CD4-positive, alpha-beta T cell treated with Interleukin-6 at 100 ng/mL for 8 hours (primary cell): Measurements from ENCODE around the gene TUBG2.
"Not testable (repeated sequence)": the region's sequence is repeated elsewhere in the genome, so short reads cannot be mapped to it uniquely, and the experiment has no call there.

Experiments used
- DNase-seq: peaks from one replicate; pipeline ENCODE4 v3.0.0-alpha.2; 2020; ENCODE audit warnings: mixed read lengths, low spot score

Gene TUBG2

GRCh38 chr17:42655528-42655927 is 3.6 kb upstream of the TUBG2 start:
- DNase-seq, result no peak

- no peak for DNase-seq
These were observed 1.1 kb upstream of the TUBG2 start for GRCh38 chr17:42657824-42658588.

- DNase-seq, result not testable (repeated sequence)
These were observed 819 bp downstream of the TUBG2 start for GRCh38 chr17:42659932-42660274.

GRCh38 chr17:42660692-42661345 is 1.7 kb downstream of the TUBG2 start:
- DNase-seq, result no peak

- DNase-seq, result no peak
These were observed 6.5 kb downstream of the TUBG2 start for GRCh38 chr17:42665581-42666001.

DNA sequence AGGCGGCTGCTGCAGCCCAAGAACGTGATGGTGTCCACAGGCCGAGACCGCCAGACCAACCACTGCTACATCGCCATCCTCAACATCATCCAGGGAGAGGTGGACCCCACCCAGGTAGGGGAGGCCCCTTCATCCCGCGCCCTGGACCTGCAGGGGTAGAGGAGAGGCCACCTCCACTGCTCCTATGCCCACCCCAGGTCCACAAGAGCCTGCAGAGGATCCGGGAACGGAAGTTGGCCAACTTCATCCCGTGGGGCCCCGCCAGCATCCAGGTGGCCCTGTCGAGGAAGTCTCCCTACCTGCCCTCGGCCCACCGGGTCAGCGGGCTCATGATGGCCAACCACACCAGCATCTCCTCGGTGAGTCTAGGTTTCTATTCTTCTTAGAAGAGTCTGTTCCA is 7.0 kb downstream of the TUBG2 start:
- not testable (repeated sequence) for DNase-seq

DNA sequence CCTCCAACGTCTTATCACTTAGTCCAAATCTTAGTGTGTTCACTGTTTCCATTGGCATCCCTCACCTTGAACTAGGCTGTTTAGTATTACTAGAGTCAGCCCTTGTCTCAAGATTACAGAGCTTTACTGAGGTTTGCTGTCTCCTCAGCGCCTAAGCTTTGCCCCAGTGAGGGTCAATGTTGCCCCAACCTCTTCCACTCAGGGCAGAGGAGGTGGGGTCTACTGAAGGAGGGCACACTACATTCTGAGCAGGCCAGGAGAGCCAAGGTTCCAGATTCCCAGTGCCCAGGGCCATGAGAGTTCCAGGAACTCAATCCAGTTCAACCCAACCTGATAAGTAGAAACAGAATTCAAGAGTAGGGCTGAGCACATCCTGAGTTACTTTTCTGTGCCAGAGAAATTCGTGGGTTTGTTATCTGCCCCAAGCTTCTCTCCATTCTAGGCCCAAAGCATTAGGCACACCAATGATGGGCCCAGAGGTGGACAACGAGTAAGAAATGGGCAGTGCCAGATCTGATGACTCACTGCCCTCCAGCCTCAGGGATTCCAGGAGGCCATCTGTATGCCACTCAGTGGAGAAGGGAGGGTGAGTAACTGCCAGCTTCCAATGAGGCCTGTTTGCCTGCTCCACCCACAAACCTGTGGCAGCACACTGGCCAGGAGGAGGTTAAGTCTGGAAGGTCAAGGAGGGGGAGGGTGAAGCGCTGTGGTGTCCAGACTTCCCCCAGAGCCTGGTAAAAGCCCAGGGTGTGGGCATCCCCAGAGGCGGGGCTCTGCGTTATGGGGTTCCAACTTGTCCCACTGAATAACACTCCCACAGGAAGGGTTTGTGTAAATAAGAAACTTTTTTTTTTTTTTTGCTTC is 8.2 kb downstream of the TUBG2 start:
- DNase-seq, result no peak

GRCh38 chr17:42669705-42669976 is 10.6 kb downstream of the TUBG2 start:
- DNase-seq, result no peak

DNA sequence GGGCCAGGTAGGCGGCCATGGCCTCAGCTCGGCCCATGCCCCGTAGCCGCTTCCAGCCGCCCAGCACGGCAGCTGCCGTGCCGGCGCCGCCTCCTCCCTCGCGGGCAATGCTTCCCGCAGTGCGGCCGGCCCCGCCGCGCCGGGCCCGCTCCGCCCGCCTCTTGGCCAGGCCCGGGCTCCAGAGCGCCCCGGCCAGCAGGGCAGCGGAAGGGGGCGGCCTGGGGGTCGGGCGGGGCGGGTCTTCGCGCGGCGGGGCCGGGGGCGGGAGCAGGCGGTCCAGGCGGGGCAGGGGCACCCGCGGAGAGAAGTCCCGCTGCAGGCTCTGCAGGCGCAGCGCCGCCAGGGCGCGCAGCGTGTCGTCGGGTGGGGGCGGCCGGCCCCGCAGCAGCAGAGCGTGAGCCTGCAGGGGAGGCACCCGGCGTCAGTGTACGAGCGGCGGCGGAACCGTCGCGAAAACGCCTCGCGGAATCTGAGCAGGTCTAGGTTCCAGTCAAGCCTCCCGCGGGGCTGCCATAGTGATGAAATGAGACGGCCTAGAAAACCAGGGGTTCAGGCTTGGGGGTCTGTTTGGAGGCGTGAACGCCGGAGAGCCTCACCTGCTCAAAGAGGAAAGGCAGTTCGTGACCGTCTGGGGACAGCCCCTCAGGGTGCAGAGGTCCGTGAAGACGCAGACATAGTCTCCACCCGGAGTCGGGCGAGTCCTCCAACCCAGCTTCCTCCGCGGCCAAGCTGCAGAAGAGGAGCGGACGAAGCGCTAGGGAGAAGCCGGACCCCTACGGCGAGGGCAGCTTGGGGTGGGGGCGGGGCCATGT is 11.1 kb downstream of the TUBG2 start:
- peak; percentile 38 for DNase-seq

DNA sequence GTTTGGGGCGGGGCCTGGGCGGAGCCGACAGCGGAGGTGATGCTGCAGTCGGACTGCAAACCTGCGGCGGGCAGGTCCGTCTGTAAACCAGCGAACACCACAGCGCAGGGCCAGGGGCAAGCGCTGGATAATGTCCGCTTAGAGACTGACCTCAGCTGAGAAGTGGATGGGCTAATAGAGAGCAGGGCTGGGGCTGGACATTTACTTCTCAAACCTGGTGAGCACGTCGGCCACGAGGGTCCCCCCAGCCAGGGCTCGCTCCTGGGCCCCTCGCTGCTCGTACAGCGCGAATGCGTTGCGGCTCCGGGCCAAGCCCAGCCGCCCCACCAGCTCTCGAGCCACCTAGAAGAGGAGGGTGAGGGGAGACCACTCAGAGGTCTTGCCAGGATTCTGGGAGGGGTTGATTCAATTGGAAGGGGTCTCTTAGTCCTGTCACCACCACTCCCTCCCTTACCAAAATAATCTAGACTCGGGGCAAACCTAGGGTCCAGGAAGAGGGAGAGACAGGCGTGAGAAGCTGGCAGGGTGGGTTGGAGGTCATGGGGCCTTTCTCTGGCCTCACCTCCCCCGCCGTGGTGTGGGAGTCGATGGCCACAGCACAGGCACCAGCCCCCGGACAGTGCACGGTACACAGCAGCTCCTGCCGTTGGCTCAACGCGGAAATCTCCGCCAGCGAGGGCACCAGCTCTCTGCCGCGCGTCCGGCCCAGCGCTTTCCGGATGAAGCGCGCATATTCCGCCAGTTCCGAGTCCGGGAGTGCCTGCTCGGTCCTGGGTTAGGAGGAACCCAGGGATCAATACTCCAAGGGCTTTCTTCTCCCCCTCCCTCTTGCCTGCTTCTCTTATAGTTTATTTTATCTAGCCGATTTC is 11.9 kb downstream of the TUBG2 start:
- DNase-seq, result no peak

- DNase-seq, result no peak
These were observed 13.0 kb downstream of the TUBG2 start for GRCh38 chr17:42672038-42672437.

DNA sequence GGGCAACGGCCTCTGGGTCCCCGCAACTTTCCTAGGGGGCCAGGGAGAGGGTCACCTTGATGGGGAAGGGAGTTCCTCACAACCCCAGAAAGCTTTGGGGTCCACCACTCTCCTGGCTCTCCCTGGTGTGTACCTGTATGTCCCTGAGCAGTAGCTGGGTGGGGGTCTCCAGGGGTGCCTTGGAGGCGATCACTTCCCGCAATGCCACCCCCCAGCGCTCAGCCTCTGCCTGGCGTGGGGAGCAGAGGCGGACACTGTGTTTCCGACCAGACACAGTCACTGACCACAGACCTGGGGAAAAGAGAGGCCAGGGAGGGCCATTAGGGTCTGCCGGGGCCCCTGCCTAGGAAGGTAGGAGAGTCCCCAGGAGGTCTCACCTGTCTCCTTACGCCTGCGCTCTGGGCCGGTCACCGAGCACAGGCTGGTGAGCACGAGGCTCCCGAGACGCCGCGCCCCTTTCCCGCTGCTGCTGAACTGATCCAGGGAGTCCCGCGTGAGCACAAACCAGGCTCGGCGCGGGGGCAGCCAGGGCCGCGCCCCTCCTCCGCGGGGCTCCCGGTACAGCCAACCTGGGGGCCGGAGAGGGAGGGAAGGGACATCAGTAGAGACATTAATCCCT is 14.3 kb downstream of the TUBG2 start:
- DNase-seq, result no peak

DNA sequence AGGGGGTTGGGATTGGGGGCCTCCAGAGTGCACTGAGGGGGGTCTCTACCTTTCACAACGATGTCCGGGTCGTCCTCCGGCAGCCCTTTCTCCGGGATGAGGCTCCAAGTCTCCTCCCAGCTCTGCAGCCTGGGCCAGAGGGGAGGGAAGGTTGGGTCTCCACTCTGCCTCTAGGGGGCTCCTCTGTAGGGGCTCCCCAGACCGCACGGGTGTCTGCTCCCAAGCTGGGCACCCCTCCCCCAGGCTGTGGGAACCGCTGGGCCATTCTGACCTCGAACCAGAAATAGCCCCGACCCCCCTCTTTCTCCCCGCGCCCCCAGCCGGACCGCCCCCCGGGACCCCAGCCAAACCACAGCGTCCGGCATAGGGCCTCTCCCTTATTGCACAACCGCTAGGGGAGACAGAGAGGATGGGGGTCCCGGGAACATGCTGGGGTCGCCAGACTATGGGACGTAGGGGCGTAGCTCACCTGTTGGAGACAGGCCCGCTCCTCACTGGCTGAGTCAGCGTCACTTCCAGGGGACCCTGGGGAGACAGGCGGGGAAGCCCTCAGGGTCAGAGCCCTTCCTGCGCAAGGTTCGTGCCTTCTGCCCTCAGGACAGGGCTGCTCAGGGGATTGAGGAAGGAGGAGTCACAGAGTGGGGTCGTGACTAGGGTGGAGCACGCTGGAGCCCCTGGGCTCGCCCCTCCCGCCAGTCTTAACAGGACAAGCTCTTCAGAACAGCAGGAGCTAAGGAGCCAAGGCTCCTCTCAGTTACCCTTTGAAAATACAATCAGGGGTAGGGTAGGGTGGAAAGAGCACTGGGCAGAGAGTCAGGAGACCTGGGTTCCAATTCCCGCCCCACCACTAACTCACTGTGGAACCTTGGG is 15.0 kb downstream of the TUBG2 start:
- DNase-seq, result no peak

- no peak for DNase-seq
These were observed 15.8 kb downstream of the TUBG2 start for GRCh38 chr17:42674755-42675347.

DNA sequence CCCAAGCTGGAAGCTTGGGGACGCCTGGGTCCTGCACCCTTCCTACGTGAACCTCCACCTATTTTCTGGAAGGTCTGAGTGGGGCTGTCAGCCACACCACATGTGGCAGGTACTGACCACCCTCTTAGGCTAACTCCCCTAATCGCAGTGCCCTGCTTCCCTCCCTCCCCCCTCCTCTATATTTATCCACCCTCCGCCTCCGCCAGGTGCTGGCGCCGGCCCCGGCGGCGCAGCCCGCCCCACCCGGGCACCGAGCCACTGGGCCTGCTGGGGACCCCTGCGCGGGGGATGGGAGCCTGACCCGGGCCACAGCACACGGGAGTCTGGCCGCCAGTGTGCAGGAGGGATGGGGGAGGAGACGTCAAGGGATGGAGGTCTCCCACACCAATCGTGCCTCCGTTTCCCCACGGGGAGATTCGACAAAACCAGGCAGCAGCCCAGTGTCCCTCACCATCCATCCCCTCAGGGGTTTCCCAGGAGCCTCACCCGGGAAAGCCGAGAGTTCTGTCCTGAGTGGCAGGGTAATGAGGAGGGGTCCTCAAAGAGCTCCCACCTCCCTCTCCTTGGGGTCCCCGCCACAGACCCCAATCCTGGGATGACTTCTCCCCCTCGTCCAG is 16.4 kb downstream of the TUBG2 start:
- no peak for DNase-seq

GRCh38 chr17:42675965-42676423 is 16.9 kb downstream of the TUBG2 start:
- no peak for DNase-seq

DNA sequence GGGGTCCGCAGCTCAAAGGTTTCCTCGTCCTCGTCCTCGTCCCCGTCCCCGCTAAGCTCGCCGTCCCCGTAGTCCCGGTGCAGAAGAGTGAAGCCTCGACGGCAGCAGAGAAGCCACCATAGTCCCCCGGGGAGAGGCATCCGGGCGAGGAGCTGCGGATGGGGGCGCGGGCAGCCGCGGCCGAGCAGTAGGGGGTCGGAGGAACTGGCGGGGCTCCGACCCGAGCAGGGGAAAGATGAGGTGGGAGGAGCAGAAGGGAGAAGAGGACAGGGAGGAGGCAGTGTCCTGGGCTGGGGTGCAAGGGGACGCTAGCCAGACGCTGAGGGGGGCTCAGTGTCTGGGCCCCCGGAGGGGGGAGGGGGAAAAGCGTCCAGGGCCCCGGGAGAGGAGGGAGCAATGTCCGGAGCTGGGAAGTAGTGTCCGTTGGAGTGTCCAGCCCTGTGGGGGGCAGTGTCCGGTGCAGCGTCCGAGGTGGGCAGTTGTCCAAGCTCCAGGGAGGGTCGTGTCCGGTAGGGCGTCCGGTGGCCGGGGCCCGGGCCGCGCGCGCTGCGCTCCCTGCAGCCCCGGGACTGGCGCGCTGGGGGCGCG is 17.4 kb downstream of the TUBG2 start, which contains the start of gene PLEKHH3:
Gene PLEKHH3, minus strand, starts transcription at position 571 of the 588 bp plus-strand sequence. Its CDS starts 431 bp downstream, at position 140.
- DNase-seq, result no peak
